GM19372 (cell line): ENCODE data around the gene ATP5MC2.
"Not testable (repeated sequence)": the region's sequence is repeated elsewhere in the genome, so short reads cannot be mapped to it uniquely, and the experiment has no call there.

ENCODE experiments used
- ATAC-seq: cut with Tn5 transposase; IDR thresholded peaks from one replicate; pipeline ENCODE4 v1.9.1; 2021; ENCODE audit warnings: mild to moderate bottlenecking, low read depth, moderate library complexity; ENCODE audit not compliant: unreplicated experiment

Gene ATP5MC2

GRCh38 chr12:53657041-53657440 lies 18.8 kb downstream of the ATP5MC2 start:
- ATAC-seq: no peak

- ATAC-seq: no peak
Observed at GRCh38 chr12:53653595-53653994, 22.3 kb downstream of the ATP5MC2 start.

- no peak for ATAC-seq
Observed at GRCh38 chr12:53652366-53652765, 23.5 kb downstream of the ATP5MC2 start.

DNA sequence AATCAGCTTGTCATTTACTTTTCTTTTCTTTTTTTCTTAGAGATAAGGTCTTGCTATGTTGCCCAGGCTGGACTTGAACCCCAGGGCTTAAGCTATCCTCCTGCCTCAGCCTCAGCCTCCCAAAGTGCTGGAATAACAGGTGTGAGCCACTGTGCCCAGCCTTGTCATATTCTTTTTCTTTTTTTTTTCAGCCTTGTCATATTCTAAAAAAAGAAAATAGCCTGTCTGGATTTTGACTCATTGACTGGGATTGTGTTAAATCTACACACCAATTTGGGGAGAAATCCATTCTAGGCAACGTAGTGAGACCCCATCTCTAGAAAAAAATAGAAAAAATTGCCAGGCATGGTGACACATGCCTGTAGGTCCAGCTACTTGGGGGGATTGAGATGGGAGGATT lies 24.1 kb downstream of the ATP5MC2 start:
- ATAC-seq: no peak

DNA sequence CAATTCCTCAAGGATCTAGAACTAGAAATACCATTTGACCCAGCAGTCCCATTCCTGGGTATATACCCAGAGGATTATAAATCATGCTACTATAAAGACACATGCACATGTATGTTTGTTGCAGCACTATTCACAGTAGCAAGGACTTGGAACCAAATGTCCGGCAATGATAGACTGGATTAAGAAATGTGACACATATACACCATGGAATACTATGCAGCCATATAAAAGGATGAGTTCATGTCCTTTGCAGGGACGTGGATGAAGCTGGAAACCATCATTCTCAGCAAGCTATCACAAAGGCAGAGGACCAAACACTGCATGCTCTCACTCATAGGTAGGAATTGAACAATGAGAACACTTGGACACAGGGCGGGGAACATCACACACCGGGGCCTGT lies 29.6 kb downstream of the ATP5MC2 start:
- ATAC-seq: not testable (repeated sequence)

GRCh38 chr12:53645165-53645564 lies 30.7 kb downstream of the ATP5MC2 start:
- ATAC-seq: no peak

GRCh38 chr12:53644133-53644532 lies 31.8 kb downstream of the ATP5MC2 start:
- no peak for ATAC-seq

- ATAC-seq: no peak
Observed at GRCh38 chr12:53643232-53643979, 32.5 kb downstream of the ATP5MC2 start.

GRCh38 chr12:53638057-53638456 lies 37.8 kb downstream of the ATP5MC2 start:
- no peak for ATAC-seq

GRCh38 chr12:53636641-53637040 lies 39.2 kb downstream of the ATP5MC2 start:
- ATAC-seq: no peak

GRCh38 chr12:53635708-53636107 lies 40.2 kb downstream of the ATP5MC2 start:
- not testable (repeated sequence) for ATAC-seq

GRCh38 chr12:53631721-53632120 lies 44.2 kb downstream of the ATP5MC2 start:
- no peak for ATAC-seq

GRCh38 chr12:53627919-53628318 lies 48.0 kb downstream of the ATP5MC2 start:
- ATAC-seq: no peak

DNA sequence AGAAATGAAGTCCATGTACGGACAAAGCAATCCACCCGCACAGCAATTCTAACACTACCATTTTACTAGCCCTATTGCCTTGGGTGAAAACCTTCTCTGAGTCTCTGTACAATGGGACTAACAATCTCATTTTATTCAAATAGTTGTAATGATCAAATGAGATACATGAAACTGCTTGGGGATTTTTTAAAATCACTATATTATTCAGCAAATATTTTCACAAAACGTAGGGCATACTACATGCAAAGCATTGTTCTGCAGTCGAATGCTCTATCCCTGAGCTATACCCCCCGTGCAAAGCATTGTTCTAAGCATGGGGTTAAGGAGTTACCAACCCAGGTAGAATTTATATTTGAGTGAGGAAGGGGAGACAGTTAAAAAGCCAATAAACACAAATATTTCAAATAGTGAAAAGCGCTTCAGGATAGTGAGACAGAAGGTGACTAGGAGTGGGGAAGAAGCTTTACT lies 49.1 kb downstream of the ATP5MC2 start:
- ATAC-seq: peak; percentile 11

GRCh38 chr12:53625946-53626701 lies 49.8 kb downstream of the ATP5MC2 start, which contains the start of gene ATF7:
TSS of gene ATF7 (minus strand) at chr12:53626382. CDS start at chr12:53601000, 25,382 bp downstream.
- peak; percentile 97 for ATAC-seq

DNA sequence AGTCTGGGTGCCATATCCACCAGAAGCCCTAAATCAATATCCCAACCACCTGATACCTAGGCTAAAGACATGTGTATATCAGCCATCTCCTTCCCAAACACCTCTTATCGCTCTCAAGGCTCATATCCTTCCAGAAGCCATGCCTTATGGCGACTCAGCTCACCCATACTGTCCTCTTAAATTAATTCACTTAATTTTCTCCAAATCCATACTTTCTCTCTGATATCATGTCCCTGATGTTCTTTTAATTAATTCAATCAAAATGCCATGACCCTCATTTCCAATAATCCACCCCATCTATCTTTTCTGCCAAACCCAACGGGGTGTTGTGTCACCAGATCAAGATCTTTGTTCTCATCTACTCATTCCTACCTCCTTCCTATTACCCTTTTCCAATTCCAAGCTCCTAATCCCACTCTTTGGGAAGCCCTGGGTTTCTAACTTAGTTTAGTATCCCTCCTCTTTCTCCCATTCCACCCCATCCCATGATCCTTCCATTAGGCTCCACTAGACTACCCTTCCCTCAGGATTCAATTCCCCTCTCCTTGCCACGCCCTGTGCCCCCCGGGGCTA lies 50.4 kb downstream of the ATP5MC2 start:
- no peak for ATAC-seq

- no peak for ATAC-seq
Observed at GRCh38 chr12:53624956-53625355, 50.9 kb downstream of the ATP5MC2 start.

DNA sequence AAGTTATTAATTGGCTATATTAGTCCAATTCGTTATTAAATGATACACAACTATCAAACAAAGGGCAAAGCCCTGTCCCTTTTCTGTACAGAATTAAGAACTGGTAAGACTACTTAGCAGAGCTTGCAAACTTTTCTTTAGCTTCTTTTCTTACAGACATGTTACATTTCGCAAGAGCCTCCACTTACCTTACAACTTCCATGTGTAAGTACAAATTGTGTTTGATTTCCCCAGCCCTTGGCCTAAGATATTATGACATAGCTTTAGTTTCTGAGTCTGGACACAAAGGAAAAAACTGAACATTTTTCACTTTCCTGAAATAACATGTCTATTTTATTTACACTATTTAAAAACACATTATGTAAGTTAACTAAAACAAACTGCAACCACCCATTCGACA lies 51.4 kb downstream of the ATP5MC2 start:
- no peak for ATAC-seq

GRCh38 chr12:53623548-53624385 lies 52.1 kb downstream of the ATP5MC2 start:
- ATAC-seq: no peak

DNA sequence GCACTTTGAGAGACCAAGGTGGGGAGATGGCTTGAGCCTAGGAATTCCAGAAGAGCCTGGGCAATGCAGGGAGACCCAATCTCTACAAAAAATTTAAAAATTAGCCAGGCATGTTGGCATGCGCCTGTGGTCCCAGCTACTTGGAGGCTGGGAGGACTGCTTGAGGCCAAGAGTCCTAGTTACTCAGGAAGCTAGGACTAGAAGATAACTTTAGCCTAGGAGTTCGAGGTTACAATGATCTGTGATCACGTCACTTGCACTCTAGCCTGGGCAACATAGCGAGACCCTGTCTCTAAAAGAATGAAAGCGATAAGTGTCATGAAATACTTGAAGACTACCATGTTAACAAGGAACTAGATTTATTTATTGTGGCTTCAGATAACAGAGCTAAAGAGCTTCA lies 53.2 kb downstream of the ATP5MC2 start:
- ATAC-seq: no peak
